WTC11 (cell line): ENCODE results near the gene LAIR2. TPM values are rescaled to one million over a fixed set of nuclear protein-coding genes. Genes with fewer than 3 reads are reported as not detected.

ENCODE experiments used
- ATAC-seq: fragments of 200-7000 bp; cut with Tn5 transposase; 2 replicates; pipeline ENCODE4 v1.10.0; 2021; ENCODE audit warnings: mild to moderate bottlenecking, moderate library complexity
- CTCF ChIA-PET: fragments of 300-600 bp; sonication (Branson Sonifier 250); formaldehyde crosslinking; loops from one replicate; lab custom pipeline; 2021; ENCODE audit warnings: antibody characterized with exemption; lab: Charles Lee
- POLR2A ChIA-PET: fragments of 350-600 bp; sonication (Branson Sonifier 250); formaldehyde crosslinking; loops from one replicate; lab custom pipeline; 2021; ENCODE audit warnings: antibody characterized with exemption; lab: Charles Lee
- DNase-seq: peaks from one replicate; pipeline ENCODE4 v3.0.0; 2021; ENCODE audit warnings: low spot score
- H3K27ac Mint-ChIP-seq: 2 replicates; pipeline ENCODE4 v1.8.0; 2021; ENCODE audit warnings: mixed read lengths
- H3K27me3 Mint-ChIP-seq: 2 replicates; pipeline ENCODE4 v1.8.0; 2021; ENCODE audit warnings: low read depth, mild to moderate bottlenecking, moderate library complexity, mixed read lengths
- H3K36me3 Mint-ChIP-seq: 2 replicates; pipeline ENCODE4 v1.8.0; 2021; ENCODE audit warnings: mixed read lengths
- H3K4me1 Mint-ChIP-seq: 2 replicates; pipeline ENCODE4 v1.8.0; 2022; ENCODE audit warnings: mixed read lengths
- H3K4me3 Mint-ChIP-seq: 2 replicates; pipeline ENCODE4 v1.8.0; 2021; ENCODE audit warnings: mild to moderate bottlenecking, moderate library complexity, mixed read lengths
- H3K9me3 Mint-ChIP-seq: 2 replicates; pipeline ENCODE4 v1.8.0; 2021; ENCODE audit warnings: mixed read lengths
- AFF4 ChIP-seq: sonication (generic); formaldehyde crosslinking; IDR thresholded peaks from 2 replicates; pipeline ENCODE4 v1.8.1; 2023; ENCODE audit warnings: mild to moderate bottlenecking, missing genetic modification reagents, borderline replicate concordance
- ATF1 ChIP-seq: sonication (generic); formaldehyde crosslinking; IDR thresholded peaks from 2 replicates; pipeline ENCODE4 v1.8.1; 2023; ENCODE audit warnings: mild to moderate bottlenecking, moderate library complexity, missing genetic modification reagents
- CBFB ChIP-seq: sonication (generic); formaldehyde crosslinking; IDR thresholded peaks from 2 replicates; pipeline ENCODE4 v1.8.1; 2022; ENCODE audit warnings: mild to moderate bottlenecking, low read depth, missing genetic modification reagents
- FOXJ3 ChIP-seq: sonication (generic); formaldehyde crosslinking; IDR thresholded peaks from 2 replicates; pipeline ENCODE4 v1.9.0; 2021; ENCODE audit warnings: missing genetic modification reagents, mild to moderate bottlenecking, borderline replicate concordance
- FOXK1 ChIP-seq: sonication (generic); formaldehyde crosslinking; IDR thresholded peaks from 2 replicates; pipeline ENCODE4 v1.8.0; 2022; ENCODE audit warnings: mild to moderate bottlenecking, moderate library complexity, missing genetic modification reagents
- GABPB1 ChIP-seq: sonication (generic); formaldehyde crosslinking; IDR thresholded peaks from 2 replicates; pipeline ENCODE4 v1.8.1; 2023; ENCODE audit warnings: mild to moderate bottlenecking, missing genetic modification reagents
- JAZF1 ChIP-seq: fragments of 250-450 bp; sonication (Bioruptor Pico); IDR thresholded peaks from 2 replicates; pipeline ENCODE4 v1.9.0; 2021; ENCODE audit warnings: moderate library complexity, mild to moderate bottlenecking, inconsistent platforms
- NFE2L1 ChIP-seq: sonication (generic); formaldehyde crosslinking; IDR thresholded peaks from 2 replicates; pipeline ENCODE4 v1.8.1; 2023; ENCODE audit warnings: missing genetic modification reagents
- NR2C2 ChIP-seq: sonication (generic); formaldehyde crosslinking; IDR thresholded peaks from 2 replicates; pipeline ENCODE4 v1.8.0; 2022; ENCODE audit warnings: mild to moderate bottlenecking, missing genetic modification reagents
- NR3C1 ChIP-seq: sonication (generic); formaldehyde crosslinking; conservative IDR thresholded peaks from 2 replicates; pipeline ENCODE4 v1.8.1; 2023; ENCODE audit warnings: low read depth, mild to moderate bottlenecking, missing genetic modification reagents
- PRDM15 ChIP-seq: sonication (generic); formaldehyde crosslinking; IDR thresholded peaks from 2 replicates; pipeline ENCODE4 v1.8.0; 2022; ENCODE audit warnings: missing genetic modification reagents
- PRRX2 ChIP-seq: fragments of 250-450 bp; sonication (Bioruptor Pico); IDR thresholded peaks from 2 replicates; pipeline ENCODE4 v1.8.0; 2021; ENCODE audit warnings: mild to moderate bottlenecking
- SMAD3 ChIP-seq: sonication (generic); formaldehyde crosslinking; IDR thresholded peaks from 2 replicates; pipeline ENCODE4 v1.8.0; 2022; ENCODE audit warnings: missing genetic modification reagents, mild to moderate bottlenecking, borderline replicate concordance
- ZNF121 ChIP-seq: sonication (generic); formaldehyde crosslinking; IDR thresholded peaks from 2 replicates; pipeline ENCODE4 v1.8.0; 2023; ENCODE audit warnings: missing genetic modification reagents
- ZNF263 ChIP-seq: sonication (generic); formaldehyde crosslinking; IDR thresholded peaks from 2 replicates; pipeline ENCODE4 v1.8.1; 2022; ENCODE audit warnings: low read depth, mild to moderate bottlenecking, moderate library complexity, missing genetic modification reagents
- ZNF416 ChIP-seq: fragments of 250-450 bp; sonication (Bioruptor Pico); IDR thresholded peaks from 2 replicates; pipeline ENCODE4 v1.9.0; 2021; ENCODE audit warnings: mild to moderate bottlenecking, inconsistent platforms
- ZNF423 ChIP-seq: fragments of 250-450 bp; sonication (Bioruptor Pico); IDR thresholded peaks from 2 replicates; pipeline ENCODE4 v2.1.2; 2022; ENCODE audit warnings: mild to moderate bottlenecking, moderate library complexity
- ZNF425 ChIP-seq: fragments of 250-450 bp; sonication (Bioruptor Pico); conservative IDR thresholded peaks from 2 replicates; pipeline ENCODE4 v1.9.0; 2021; ENCODE audit warnings: mild to moderate bottlenecking
- total RNA-seq: library from RNA; stranded (reverse); gene quantifications from 3 replicates; pipeline ENCODE4 v1.2.3, GENCODE V29; 2021

Gene LAIR2
- total RNA-seq, 1 experiment from 2014 or later = not detected

GRCh38 chr19:54473071-54473891 lies 29.4 kb upstream of the LAIR2 start, which contains the start of gene CDC42EP5:
Gene CDC42EP5, minus strand, starts transcription at chr19:54473296. Its CDS starts 7,749 bp downstream, at chr19:54465547.
- TF ChIP-seq ZNF416 (no peak), GABPB1 (no peak), NR2C2 (CRISPR knock-in tag) (no peak), ZNF263 (CRISPR knock-in tag) (no peak), ZNF121 (CRISPR knock-in tag) (no peak), FOXJ3 (CRISPR knock-in tag) (no peak), SMAD3 (CRISPR knock-in tag) (no peak), PRDM15 (CRISPR knock-in tag) (no peak), ZNF423 (CRISPR knock-in tag) (no peak), CBFB (no peak), AFF4 (no peak), NR3C1 (no peak)
- DNase-seq (no peak), ATAC-seq (peak; percentile 71)
- CTCF ChIA-PET = interaction anchor here (0.6 to 1.7 kb wide), 11 partner anchors 8 to 1181 kb away, joined by 3 to 13 read pairs (median 3); no protein-coding TSS in a partner anchor
- POLR2A ChIA-PET = interaction anchor here (0.9 kb wide), 2 partner anchors 10 to 63 kb away, joined by 3 to 4 read pairs; partner anchors contain the start of gene LENG9
- Mint-ChIP-seq H3K27ac (peak within 1 kb of the TSS; percentile 10; the same call in 1 of the 2 replicates), H3K4me1 (peaks cover 26% of the 10 kb centered on the region), H3K4me3 (peak within 1 kb of the TSS; percentile 47), H3K27me3 (peaks cover 51% of the 10 kb centered on the region), H3K36me3 (no peaks in the 10 kb centered on the region), H3K9me3 (no peaks in the 10 kb centered on the region)

- TF ChIP-seq JAZF1 (CRISPR knock-in tag) = no peak
- TF ChIP-seq, all 79 proteins: peak for 0
- Mint-ChIP-seq H3K9me3 (no peaks in the 10 kb centered on the region), H3K4me1 (peaks cover 31% of the 10 kb centered on the region), H3K4me3 (no peak overlapping the region), H3K27me3 (peaks cover 49% of the 10 kb centered on the region), H3K27ac (no peak overlapping the region), H3K36me3 (no peaks in the 10 kb centered on the region)
- POLR2A ChIA-PET = no interaction called here
- ATAC-seq (no peak), DNase-seq (no peak)
- CTCF ChIA-PET = interaction anchor here (0.6 to 1.7 kb wide), 7 partner anchors 35 to 993 kb away, joined by 3 to 13 read pairs (median 3); no protein-coding TSS in a partner anchor
Observed at GRCh38 chr19:54473892-54474372, 28.7 kb upstream of the LAIR2 start.

- ATAC-seq = no peak
- ChIA-PET CTCF (no interaction called here), POLR2A (no interaction called here)
- no peak for DNase-seq
- peaks cover 36% of the 10 kb centered on the region for H3K27me3 Mint-ChIP-seq
- H3K4me3 Mint-ChIP-seq = no peak overlapping the region
- H3K9me3 Mint-ChIP-seq = no peaks in the 10 kb centered on the region
- H3K4me1 Mint-ChIP-seq = peaks cover 16% of the 10 kb centered on the region
- H3K36me3 Mint-ChIP-seq = no peaks in the 10 kb centered on the region
- no peak overlapping the region for H3K27ac Mint-ChIP-seq
- no peak for TF ChIP-seq FOXK1 (CRISPR knock-in tag)
- no peak for TF ChIP-seq ATF1 (CRISPR knock-in tag)
- TF ChIP-seq ZNF423 (CRISPR knock-in tag) = no peak
- no peak for TF ChIP-seq ZNF425 (CRISPR knock-in tag)
- TF ChIP-seq PRRX2 (CRISPR knock-in tag) = no peak
- no peak for TF ChIP-seq JAZF1 (CRISPR knock-in tag)
- TF ChIP-seq NFE2L1 (CRISPR knock-in tag) = no peak
- TF ChIP-seq PRDM15 (CRISPR knock-in tag) = no peak
Observed at GRCh38 chr19:54475706-54476105, 26.9 kb upstream of the LAIR2 start.
